T follicular helper cell (primary cell): Measurements from ENCODE around the gene GCC1.
"Not testable (repeated sequence)": the region's sequence is repeated elsewhere in the genome, so short reads cannot be mapped to it uniquely, and the experiment has no call there.

ENCODE experiments used
- DNase-seq: peaks from one replicate; pipeline ENCODE4 v3.0.0-alpha.2; 2020; ENCODE audit warnings: low read depth

The GCC1 gene

GRCh38 chr7:127588697-127589482, 3.5 kb upstream of the GCC1 start:
- no peak for DNase-seq

GRCh38 chr7:127588019-127588696, 2.8 kb upstream of the GCC1 start, which contains the start of gene ARF5:
Gene ARF5, plus strand, starts transcription at chr7:127588411. Its CDS starts 88 bp downstream, at chr7:127588499.
- peak; percentile 83 for DNase-seq

- no peak for DNase-seq
Observed at GRCh38 chr7:127587663-127588018, 2.2 kb upstream of the GCC1 start.

- DNase-seq: no peak
Observed at GRCh38 chr7:127586346-127586745, 950 bp upstream of the GCC1 start.

GRCh38 chr7:127584648-127585043, 750 bp downstream of the GCC1 start:
- DNase-seq: no peak

GRCh38 chr7:127582361-127582760, 3.0 kb downstream of the GCC1 start:
- no peak for DNase-seq

GRCh38 chr7:127581716-127582115, 3.7 kb downstream of the GCC1 start:
- no peak for DNase-seq

- DNase-seq: no peak
Observed at GRCh38 chr7:127580612-127581011, 4.8 kb downstream of the GCC1 start.

- no peak for DNase-seq
Observed at GRCh38 chr7:127578711-127579275, 6.6 kb downstream of the GCC1 start.

GRCh38 chr7:127578036-127578684, 7.2 kb downstream of the GCC1 start:
- DNase-seq: no peak

GRCh38 chr7:127571741-127572505, 13.5 kb downstream of the GCC1 start:
- no peak for DNase-seq

- not testable (repeated sequence) for DNase-seq
Observed at GRCh38 chr7:127568034-127568433, 17.4 kb downstream of the GCC1 start.

- no peak for DNase-seq
Observed at GRCh38 chr7:127566242-127566641, 19.2 kb downstream of the GCC1 start.

GRCh38 chr7:127557803-127558202, 27.6 kb downstream of the GCC1 start:
- no peak for DNase-seq

GRCh38 chr7:127556404-127556803, 29.0 kb downstream of the GCC1 start:
- DNase-seq: no peak

GRCh38 chr7:127551941-127552340, 33.5 kb downstream of the GCC1 start:
- DNase-seq: no peak

GRCh38 chr7:127550247-127550646, 35.1 kb downstream of the GCC1 start:
- DNase-seq: no peak

GRCh38 chr7:127546313-127546712, 39.1 kb downstream of the GCC1 start:
- DNase-seq: no peak

- DNase-seq: no peak
Observed at GRCh38 chr7:127541548-127541947, 43.8 kb downstream of the GCC1 start.

GRCh38 chr7:127540461-127540860, 44.9 kb downstream of the GCC1 start:
- not testable (repeated sequence) for DNase-seq

- DNase-seq: no peak
Observed at GRCh38 chr7:127539116-127539515, 46.3 kb downstream of the GCC1 start.

GRCh38 chr7:127536741-127537140, 48.7 kb downstream of the GCC1 start:
- no peak for DNase-seq
